GM12864 (cell line): ENCODE results near the gene CLBA1.

Experiments
- DNase-seq: peaks from one replicate; pipeline ENCODE4 v3.0.0-alpha.2; 2011; ENCODE audit warnings: low read depth
- H3K4me3 ChIP-seq: 2 replicates; pipeline ENCODE4 v1.5.1; 2011; ENCODE audit warnings: mild to moderate bottlenecking, low read depth, low read length, control low read depth
- TF ChIP-seq, protein P1 (sequence below): IDR thresholded peaks from 2 replicates; pipeline ENCODE4 v1.5.1; 2011; ENCODE audit warnings: low read depth, mild to moderate bottlenecking, moderate library complexity, low read length, control low read depth, inconsistent platforms; ENCODE audit errors: missing control alignments

CLBA1 gene

DNA sequence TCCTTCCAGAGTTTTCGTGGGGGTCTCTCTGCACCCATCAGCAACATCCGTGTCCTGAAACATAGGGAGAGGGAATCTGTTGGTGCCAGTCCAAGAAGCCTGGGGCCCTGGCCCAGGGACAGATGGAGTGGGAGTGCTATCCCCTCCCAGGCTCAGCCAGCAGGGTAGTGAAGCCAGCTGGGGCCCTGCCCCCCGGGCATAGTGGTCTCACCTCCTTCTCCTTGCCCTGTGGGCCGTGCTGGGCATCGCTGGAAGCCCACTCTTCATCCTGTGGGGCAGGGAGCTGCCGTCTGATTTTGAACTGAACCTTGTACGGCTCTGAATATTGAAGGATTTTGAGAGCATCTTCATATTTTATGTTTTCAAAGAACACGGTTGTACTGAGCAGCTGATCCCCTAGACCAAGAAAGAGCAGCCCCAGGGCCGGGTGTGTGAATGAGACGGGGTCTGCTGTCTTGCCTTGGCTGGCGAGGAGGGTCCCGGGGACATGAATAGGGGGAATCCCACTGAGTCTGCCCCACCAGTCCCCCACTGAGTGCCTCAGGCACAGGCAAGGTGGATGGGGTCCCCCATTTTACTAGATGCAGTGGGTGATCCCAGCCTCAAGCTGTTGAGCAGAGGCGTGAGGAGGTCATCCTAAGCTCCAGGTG lies 30.7 kb upstream of the CLBA1 start:
- DNase-seq, result no peak
- TF ChIP-seq, protein P1, sequence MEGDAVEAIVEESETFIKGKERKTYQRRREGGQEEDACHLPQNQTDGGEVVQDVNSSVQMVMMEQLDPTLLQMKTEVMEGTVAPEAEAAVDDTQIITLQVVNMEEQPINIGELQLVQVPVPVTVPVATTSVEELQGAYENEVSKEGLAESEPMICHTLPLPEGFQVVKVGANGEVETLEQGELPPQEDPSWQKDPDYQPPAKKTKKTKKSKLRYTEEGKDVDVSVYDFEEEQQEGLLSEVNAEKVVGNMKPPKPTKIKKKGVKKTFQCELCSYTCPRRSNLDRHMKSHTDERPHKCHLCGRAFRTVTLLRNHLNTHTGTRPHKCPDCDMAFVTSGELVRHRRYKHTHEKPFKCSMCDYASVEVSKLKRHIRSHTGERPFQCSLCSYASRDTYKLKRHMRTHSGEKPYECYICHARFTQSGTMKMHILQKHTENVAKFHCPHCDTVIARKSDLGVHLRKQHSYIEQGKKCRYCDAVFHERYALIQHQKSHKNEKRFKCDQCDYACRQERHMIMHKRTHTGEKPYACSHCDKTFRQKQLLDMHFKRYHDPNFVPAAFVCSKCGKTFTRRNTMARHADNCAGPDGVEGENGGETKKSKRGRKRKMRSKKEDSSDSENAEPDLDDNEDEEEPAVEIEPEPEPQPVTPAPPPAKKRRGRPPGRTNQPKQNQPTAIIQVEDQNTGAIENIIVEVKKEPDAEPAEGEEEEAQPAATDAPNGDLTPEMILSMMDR, result no peak
- no peak overlapping the region for H3K4me3 ChIP-seq

- no peak overlapping the region for H3K4me3 ChIP-seq
- TF ChIP-seq, protein P1, result no peak
- no peak for DNase-seq
Observed at GRCh38 chr14:104955396-104955770, 30.2 kb upstream of the CLBA1 start.

- no peak for DNase-seq
- TF ChIP-seq, protein P1, result no peak
Observed at GRCh38 chr14:104956290-104956890, 29.2 kb upstream of the CLBA1 start.

GRCh38 chr14:104957146-104958113 lies 28.2 kb upstream of the CLBA1 start:
- TF ChIP-seq, protein P1, result no peak
- no peak overlapping the region for H3K4me3 ChIP-seq
- no peak for DNase-seq

More at GRCh38 chr14:104956290-104956890, 29.2 kb upstream of the CLBA1 start:
- no peak overlapping the region for H3K4me3 ChIP-seq

DNA sequence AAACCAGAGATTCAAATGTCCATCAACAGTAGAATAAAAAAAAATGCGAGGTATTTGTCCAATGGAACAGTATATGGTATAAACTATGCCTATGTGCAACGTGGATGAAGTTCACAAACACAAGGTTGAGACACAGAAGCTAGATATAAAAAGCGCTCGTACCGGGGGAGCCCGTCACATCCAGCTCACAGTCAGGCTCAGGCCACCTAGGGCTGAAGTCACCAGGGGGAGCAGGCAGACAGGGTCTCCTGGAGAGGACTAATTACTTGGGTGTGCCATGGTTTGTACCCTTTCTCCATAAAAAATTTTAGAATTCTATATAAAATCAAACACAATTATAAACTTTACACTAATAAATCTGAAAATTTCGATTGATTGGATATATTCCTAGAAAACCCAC lies 21.0 kb upstream of the CLBA1 start:
- no peak for DNase-seq
- TF ChIP-seq, protein P1, result no peak
- H3K4me3 ChIP-seq, result no peak overlapping the region

- H3K4me3 ChIP-seq, result no peak overlapping the region
- TF ChIP-seq, protein P1, result no peak
- no peak for DNase-seq
Observed at GRCh38 chr14:104965561-104966231, 19.9 kb upstream of the CLBA1 start.
